HG02943 (cell line): ENCODE data around the gene CD68.

Source experiments
- ATAC-seq: cut with Tn5 transposase; IDR thresholded peaks from one replicate; pipeline ENCODE4 v1.9.1; 2021; ENCODE audit warnings: mild to moderate bottlenecking, low read depth, moderate library complexity; ENCODE audit not compliant: unreplicated experiment

The CD68 gene, protein sequence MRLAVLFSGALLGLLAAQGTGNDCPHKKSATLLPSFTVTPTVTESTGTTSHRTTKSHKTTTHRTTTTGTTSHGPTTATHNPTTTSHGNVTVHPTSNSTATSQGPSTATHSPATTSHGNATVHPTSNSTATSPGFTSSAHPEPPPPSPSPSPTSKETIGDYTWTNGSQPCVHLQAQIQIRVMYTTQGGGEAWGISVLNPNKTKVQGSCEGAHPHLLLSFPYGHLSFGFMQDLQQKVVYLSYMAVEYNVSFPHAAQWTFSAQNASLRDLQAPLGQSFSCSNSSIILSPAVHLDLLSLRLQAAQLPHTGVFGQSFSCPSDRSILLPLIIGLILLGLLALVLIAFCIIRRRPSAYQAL

GRCh38 chr17:7579001-7579833 lies at the start of gene CD68:
Gene CD68, plus strand, starts transcription at chr17:7579638. Its CDS starts 40 bp downstream, at chr17:7579678.
- ATAC-seq, result no peak

GRCh38 chr17:7530023-7530900 lies 49.2 kb upstream of the CD68 start:
- ATAC-seq, result no peak

GRCh38 chr17:7538050-7538449 lies 41.4 kb upstream of the CD68 start:
- no peak for ATAC-seq

DNA sequence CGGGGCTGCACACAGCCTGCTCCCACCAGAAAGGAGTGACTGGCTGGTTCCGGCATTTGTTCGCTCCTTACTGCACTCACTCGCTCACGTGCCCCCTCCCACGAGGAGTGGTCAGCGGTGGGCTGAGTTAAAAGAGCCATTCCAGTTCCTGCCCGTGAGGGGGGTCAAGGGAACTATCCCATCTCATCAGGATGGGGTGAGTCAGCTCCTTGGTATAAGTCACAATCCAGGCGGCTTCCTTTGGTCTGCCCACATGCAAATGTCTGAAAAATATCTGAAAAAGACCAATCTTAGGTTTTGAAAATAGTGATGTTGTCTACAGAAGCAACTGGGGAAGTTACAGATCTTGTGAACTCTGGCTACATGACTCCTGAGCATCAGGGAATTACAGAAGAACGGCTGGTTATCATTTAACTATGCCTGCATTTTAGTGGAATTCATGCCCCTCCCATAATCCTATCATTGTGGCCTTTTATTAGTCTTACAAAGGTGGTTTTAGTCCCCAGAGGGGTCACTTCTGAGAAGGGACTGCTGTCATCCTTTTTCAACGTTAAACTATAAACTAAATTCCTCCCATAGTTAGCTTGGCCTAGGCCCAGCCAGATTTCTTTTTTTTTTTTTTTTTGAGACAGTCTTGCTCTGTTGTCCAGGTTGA lies 40.4 kb upstream of the CD68 start:
- no peak for ATAC-seq

DNA sequence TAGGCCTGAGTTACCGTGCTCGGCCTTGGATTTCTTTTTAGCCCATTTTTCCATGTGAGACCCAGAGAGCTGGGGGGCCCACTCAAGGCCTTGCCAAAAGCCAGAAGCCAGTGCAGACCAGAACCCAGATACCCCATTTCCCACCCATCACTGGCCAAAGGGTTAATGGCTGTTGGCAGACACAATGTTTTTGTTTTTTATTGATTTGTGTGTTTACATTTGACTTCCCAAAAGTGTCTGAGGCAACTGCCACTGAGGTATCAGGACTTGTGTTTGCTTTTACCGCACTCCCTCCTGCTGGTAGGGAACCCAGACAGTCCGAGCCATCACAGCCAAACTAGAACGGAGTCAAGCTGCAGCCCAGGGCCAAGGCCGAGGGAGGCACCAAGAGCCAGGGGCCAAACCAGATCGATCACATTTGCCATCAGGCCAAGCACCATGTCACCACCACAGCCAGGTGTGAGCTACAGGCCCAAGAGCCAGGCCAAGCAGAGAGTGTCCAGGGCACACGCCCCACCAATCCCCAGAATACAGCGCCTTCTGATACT lies 38.3 kb upstream of the CD68 start:
- no peak for ATAC-seq

DNA sequence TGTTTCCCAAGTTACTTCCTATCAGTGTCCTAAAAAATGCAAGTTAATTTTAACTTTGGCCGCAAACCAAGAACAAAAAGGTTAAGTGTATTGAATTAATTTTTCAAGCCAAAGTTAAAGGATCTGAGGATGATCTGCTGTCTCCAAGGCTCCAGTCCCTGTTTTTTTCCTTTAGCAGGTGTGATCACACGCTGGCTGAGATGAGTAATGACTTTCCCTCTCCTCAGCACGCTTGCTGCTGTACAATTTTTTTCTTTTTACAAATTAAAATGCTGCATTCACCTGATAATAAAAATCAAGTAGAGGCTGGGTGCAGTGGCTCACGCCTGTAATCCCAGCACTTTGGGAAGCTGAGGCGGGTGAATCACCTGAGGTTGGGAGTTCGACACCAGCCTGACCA lies 34.5 kb upstream of the CD68 start:
- no peak for ATAC-seq

GRCh38 chr17:7548585-7549400 lies 30.6 kb upstream of the CD68 start, which contains the start of gene TNFSF12:
Gene TNFSF12, plus strand, starts transcription at chr17:7549058. Its CDS starts 96 bp downstream, at chr17:7549154.
- no peak for ATAC-seq

DNA sequence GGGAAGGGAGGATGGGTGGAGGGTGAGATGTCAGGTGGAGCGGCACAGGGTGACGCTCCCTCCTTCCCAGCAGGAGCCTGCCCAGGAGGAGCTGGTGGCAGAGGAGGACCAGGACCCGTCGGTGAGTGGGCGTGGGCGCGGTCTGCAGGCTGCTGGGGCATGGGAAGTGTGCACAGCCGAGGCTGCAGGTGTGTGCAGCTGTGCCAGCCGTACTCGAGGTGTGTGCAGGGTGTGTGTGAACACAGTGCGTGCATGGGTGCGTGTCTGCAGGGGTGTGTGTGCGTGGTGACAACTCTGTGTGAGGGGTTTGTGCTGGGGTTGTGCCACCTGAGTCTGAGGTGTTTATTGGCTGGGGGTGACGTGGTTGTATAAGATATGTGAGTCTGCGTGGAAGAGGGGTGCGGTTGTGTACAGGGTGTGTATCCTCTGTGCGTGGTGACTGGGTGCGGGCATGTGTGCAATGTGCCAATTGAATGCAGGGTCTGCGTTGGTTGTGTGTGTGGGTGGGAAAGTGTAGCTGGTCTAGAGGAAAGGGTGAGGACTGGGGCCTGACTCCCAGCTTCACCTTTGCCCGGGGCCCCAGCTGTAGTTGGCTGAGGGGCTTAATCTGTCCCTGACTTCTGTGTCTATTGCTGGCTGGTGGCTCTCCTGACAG lies 29.9 kb upstream of the CD68 start:
- ATAC-seq, result no peak

DNA sequence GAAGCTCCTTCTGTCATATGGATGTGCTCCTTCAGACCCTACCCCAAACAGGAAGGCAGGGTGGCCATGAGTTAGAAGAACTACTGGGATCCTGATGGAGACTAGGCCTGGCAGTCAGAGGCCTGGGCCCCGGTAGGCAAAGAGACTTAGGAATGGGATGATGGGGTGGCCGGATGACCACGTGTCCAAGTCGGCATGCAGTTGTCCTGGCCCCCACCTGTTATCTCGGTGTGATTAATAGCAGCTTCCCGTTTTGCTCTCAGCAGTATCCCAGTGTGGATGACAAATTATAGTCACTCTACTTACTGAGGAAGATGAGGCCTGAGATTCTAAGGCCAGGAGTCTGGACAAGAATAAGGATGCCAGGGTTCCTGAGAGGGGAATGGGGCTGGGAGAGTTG lies 29.1 kb upstream of the CD68 start:
- no peak for ATAC-seq

DNA sequence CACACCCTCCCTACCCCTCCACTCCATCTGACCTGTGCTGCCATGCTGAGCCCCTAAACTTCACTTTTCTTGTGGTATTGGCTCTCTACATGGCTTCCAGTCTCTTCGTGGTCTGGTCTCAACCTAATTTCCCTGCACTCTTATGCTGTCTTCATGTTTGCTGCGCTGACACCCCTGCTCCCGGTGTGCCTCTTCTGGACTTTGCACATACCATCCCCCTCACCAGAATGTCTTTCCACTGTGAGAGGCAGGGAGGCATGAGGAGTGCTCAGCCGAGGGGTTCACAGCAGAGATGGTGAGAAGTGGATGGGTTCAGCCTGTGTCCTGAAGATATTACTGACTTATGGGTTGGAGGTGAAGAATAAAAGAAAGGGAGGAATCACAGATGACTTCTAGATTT lies 28.0 kb upstream of the CD68 start:
- ATAC-seq, result no peak

DNA sequence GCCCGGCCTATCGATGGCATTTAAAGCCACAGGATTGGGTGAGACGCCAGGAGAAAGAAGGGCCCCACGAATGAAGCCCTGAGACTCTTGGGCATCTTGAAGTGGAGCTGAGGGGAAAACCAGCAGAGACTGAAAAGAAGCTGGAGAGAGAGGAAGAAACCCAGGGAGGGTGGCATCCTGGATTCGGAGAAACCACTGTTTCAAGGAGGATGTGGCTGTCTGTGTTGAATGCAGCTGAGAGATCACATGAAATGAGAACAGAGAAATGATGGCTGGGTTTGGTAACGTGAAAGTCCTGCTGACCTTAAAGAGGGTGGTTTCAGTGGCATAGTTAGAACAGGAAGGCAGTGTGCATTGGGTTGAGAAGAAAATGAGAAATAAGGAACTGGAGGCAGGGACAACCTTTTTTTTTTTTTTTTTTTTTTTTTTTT lies 26.8 kb upstream of the CD68 start:
- no peak for ATAC-seq

DNA sequence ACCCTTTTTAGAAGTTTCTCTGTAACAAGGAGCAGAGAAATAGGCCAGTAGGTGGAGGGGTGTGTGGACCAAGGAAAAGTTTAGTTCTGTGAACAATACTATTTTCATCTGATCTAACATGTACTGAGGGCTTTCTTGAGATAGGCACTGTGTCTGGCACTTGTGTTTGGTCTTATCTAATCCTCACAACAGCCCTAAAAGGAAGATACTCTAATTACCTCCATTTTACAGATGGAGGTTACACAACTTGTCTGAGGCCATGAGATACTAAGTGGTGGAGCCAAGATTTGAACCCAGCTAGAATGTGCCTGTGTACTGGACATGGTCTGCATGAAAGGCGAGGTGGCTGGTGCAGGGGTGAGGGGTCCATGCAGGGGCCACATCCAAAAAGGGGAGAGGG lies 26.1 kb upstream of the CD68 start:
- ATAC-seq, result no peak

GRCh38 chr17:7555320-7555948 lies 24.0 kb upstream of the CD68 start:
- ATAC-seq, result no peak

DNA sequence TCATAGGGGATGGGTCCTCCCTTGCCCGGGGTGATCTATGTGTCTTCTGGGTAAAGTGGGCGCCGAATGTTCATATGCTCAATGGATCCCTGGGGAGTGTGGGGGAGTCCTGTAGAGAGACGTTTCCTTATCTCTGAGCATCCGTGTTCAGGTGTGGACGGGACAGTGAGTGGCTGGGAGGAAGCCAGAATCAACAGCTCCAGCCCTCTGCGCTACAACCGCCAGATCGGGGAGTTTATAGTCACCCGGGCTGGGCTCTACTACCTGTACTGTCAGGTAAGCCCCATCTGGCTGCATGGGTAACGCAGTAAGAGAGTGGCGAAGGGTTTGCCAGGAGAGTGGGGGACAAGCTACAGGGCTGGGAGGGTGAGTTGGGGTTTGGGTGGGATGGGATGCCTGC lies 22.8 kb upstream of the CD68 start:
- ATAC-seq, result no peak

DNA sequence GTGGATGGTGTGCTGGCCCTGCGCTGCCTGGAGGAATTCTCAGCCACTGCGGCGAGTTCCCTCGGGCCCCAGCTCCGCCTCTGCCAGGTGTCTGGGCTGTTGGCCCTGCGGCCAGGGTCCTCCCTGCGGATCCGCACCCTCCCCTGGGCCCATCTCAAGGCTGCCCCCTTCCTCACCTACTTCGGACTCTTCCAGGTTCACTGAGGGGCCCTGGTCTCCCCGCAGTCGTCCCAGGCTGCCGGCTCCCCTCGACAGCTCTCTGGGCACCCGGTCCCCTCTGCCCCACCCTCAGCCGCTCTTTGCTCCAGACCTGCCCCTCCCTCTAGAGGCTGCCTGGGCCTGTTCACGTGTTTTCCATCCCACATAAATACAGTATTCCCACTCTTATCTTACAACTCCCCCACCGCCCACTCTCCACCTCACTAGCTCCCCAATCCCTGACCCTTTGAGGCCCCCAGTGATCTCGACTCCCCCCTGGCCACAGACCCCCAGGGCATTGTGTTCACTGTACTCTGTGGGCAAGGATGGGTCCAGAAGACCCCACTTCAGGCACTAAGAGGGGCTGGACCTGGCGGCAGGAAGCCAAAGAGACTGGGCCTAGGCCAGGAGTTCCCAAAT lies 22.2 kb upstream of the CD68 start:
- ATAC-seq, result no peak

DNA sequence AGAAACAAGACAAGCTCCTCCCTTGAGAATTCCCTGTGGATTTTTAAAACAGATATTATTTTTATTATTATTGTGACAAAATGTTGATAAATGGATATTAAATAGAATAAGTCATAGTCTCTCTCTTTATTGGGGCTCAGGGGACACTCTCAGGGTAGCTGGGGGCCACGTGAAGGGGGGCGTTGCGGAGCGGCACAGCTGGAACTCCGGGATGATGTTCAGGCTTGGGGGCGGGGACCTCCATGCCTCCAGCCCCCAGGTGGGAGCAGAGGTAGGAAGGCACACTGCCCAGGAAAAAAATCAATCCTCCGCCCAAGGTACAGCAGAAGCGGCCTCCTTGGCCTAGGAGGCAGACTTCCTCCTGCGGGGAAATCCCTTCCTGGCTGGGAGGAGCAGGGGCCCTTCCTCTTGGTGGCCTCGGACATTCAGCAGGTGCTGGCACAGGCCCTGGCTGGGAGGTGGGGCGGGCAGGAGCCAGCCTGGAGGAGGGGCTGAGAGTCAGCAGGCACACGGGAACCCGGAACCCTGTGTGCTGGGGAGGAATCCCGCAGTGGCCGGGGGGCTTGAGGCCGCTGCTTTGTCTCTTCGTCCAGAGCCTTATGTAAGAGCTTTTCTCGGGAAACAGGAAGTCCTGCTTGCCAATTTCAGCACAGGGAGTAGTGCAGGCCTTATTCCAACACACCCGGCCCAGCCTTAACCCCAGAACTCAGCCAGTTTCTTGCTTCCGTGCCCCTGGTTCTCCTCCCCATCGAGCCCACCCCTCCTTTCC lies 21.5 kb upstream of the CD68 start:
- ATAC-seq, result no peak
